SU-DHL-6 (cell line): ENCODE data around the gene CCDC141.

ENCODE experiments used
- H2AFZ ChIP-seq: fragments of 200-600 bp; sonication (generic); 2 replicates; pipeline ENCODE4 v1.6.1; 2014; ENCODE audit warnings: low read depth, mild to moderate bottlenecking, moderate library complexity, mixed read lengths, antibody characterized with exemption, low read length; ENCODE audit not compliant: severe bottlenecking
- H3F3A ChIP-seq: fragments of 200-600 bp; shearing (Covaris generic); 2 replicates; pipeline ENCODE4 v1.6.0; 2016; ENCODE audit warnings: antibody characterized with exemption, mild to moderate bottlenecking; ENCODE audit not compliant: insufficient read depth
- H3K27ac ChIP-seq: fragments of 200-600 bp; sonication (generic); 2 replicates; pipeline ENCODE4 v1.5.1; 2016; ENCODE audit warnings: low read depth, mild to moderate bottlenecking, low read length, moderate library complexity, mixed read lengths
- H3K27me3 ChIP-seq: fragments of 200-600 bp; sonication (generic), shearing (Covaris generic); 2 replicates; pipeline ENCODE4 v1.6.0; 2014; ENCODE audit warnings: mild to moderate bottlenecking, low read length
- H3K36me3 ChIP-seq: fragments of 200-600 bp; sonication (generic); 2 replicates; pipeline ENCODE4 v1.6.1; 2014; ENCODE audit warnings: mild to moderate bottlenecking, low read length, mixed read lengths
- H3K4me2 ChIP-seq: fragments of 300-600, 200-600 bp; shearing (Covaris generic), sonication (generic); 2 replicates; pipeline ENCODE4 v1.6.0; 2014; ENCODE audit warnings: low read length, low read depth, mild to moderate bottlenecking; ENCODE audit not compliant: poor library complexity, severe bottlenecking
- H3K4me3 ChIP-seq: fragments of 200-600 bp; sonication (generic); 2 replicates; pipeline ENCODE4 v1.5.1; 2014; ENCODE audit warnings: antibody characterized with exemption, low read length, mild to moderate bottlenecking, mixed read lengths; ENCODE audit not compliant: insufficient read depth, poor library complexity, severe bottlenecking
- H3K79me2 ChIP-seq: fragments of 200-600 bp; sonication (generic); 2 replicates; pipeline ENCODE4 v1.6.1; 2014; ENCODE audit warnings: mild to moderate bottlenecking, low read length, moderate library complexity; ENCODE audit not compliant: insufficient read depth
- H3K9ac ChIP-seq: fragments of 200-600 bp; sonication (generic); 2 replicates; pipeline ENCODE4 v1.7.0; 2014; ENCODE audit warnings: mild to moderate bottlenecking, low read length
- H3K9me2 ChIP-seq: fragments of 200-600 bp; sonication (generic); replicated peaks from 2 replicates; pipeline ENCODE4 v1.6.1; 2014; ENCODE audit warnings: low read length; ENCODE audit not compliant: insufficient read depth
- H3K9me3 ChIP-seq: fragments of 200-600 bp; sonication (generic); 2 replicates; pipeline ENCODE4 v1.6.1; 2014; ENCODE audit warnings: low read length, mixed read lengths; ENCODE audit not compliant: insufficient read depth
- H4K20me1 ChIP-seq: fragments of 200-600 bp; sonication (generic); 2 replicates; pipeline ENCODE4 v1.6.1; 2014; ENCODE audit warnings: low read depth, mild to moderate bottlenecking, antibody characterized with exemption, low read length, moderate library complexity, mixed read lengths
- CTCF ChIP-seq: fragments of 200-600 bp; sonication (generic); IDR thresholded peaks from one replicate; pipeline ENCODE4 v1.5.1; 2017; ENCODE audit warnings: antibody characterized with exemption, mild to moderate bottlenecking, low read length, moderate library complexity; ENCODE audit not compliant: insufficient read depth, poor library complexity, severe bottlenecking
- EZH2phosphoT487 ChIP-seq: fragments of 200-600 bp; sonication (generic), shearing (Covaris generic); conservative IDR thresholded peaks from 2 replicates; pipeline ENCODE4 v1.6.1; 2018; ENCODE audit warnings: mild to moderate bottlenecking, antibody characterized with exemption, low read length, moderate library complexity, mixed read lengths

The CCDC141 gene

DNA sequence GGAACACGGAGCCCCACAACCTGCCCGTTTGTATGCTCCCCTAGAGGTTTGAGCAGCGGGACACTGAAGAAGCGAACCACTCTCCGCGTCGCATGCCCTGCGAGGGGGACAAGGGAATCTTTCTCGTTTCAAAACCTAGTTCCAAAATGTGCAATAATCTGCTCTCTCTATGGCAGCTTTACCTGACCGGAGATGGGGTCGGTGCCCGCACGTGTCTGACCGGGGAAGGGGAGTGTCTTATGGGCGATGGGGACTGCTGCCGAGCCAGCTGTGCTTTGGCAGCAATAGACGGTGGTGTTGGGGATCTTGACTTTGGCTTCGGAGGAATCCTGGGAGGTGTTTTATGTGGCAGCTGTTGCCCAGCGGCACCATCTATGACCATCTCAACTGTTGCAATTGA, 250.6 kb downstream of the CCDC141 start:
- Histone ChIP-seq H3K27me3 (no peaks in the 10 kb centered on the region), H3K36me3 (no peaks in the 10 kb centered on the region), H3K9ac (no peak overlapping the region), H4K20me1 (no peaks in the 10 kb centered on the region), H3K79me2 (no peaks in the 10 kb centered on the region), H3F3A (no peaks in the 10 kb centered on the region), H2AFZ (no peak overlapping the region), H3K4me3 (no peak overlapping the region), H3K4me2 (no peak overlapping the region), H3K9me2 (no peaks in the 10 kb centered on the region), H3K27ac (no peak overlapping the region), H3K9me3 (no peaks in the 10 kb centered on the region)
- TF ChIP-seq CTCF (no peak), EZH2phosphoT487 (no peak)

- no peaks in the 10 kb centered on the region for H3K79me2 ChIP-seq
- H3K27me3 ChIP-seq: no peaks in the 10 kb centered on the region
- TF ChIP-seq EZH2phosphoT487: no peak
- peak; percentile 44 for TF ChIP-seq CTCF
- no peaks in the 10 kb centered on the region for H3K9me2 ChIP-seq
- no peaks in the 10 kb centered on the region for H3K36me3 ChIP-seq
- no peak overlapping the region for H3K4me2 ChIP-seq
- no peaks in the 10 kb centered on the region for H4K20me1 ChIP-seq
- H2AFZ ChIP-seq: no peak overlapping the region
- no peak overlapping the region for H3K4me3 ChIP-seq
- H3K9me3 ChIP-seq: no peaks in the 10 kb centered on the region
- H3F3A ChIP-seq: no peaks in the 10 kb centered on the region
- no peak overlapping the region for H3K9ac ChIP-seq
- no peak overlapping the region for H3K27ac ChIP-seq
Observed at GRCh38 chr2:178796079-178796677, 253.8 kb downstream of the CCDC141 start.

GRCh38 chr2:178787934-178788333, 262.0 kb downstream of the CCDC141 start:
- Histone ChIP-seq H3K79me2 (no peaks in the 10 kb centered on the region), H3K4me2 (no peak overlapping the region), H3K27me3 (no peaks in the 10 kb centered on the region), H3F3A (no peaks in the 10 kb centered on the region), H4K20me1 (no peaks in the 10 kb centered on the region), H3K4me3 (no peak overlapping the region), H3K9ac (no peak overlapping the region), H3K36me3 (no peaks in the 10 kb centered on the region), H3K9me3 (no peaks in the 10 kb centered on the region), H3K27ac (no peak overlapping the region), H2AFZ (no peak overlapping the region), H3K9me2 (no peaks in the 10 kb centered on the region)
- no peak for TF ChIP-seq CTCF
- no peak for TF ChIP-seq EZH2phosphoT487

- Histone ChIP-seq H3F3A (no peaks in the 10 kb centered on the region), H3K4me3 (no peak overlapping the region), H3K9me3 (no peaks in the 10 kb centered on the region), H4K20me1 (no peaks in the 10 kb centered on the region), H2AFZ (no peak overlapping the region), H3K9ac (no peak overlapping the region), H3K27ac (no peak overlapping the region), H3K4me2 (no peak overlapping the region), H3K79me2 (no peaks in the 10 kb centered on the region), H3K36me3 (no peaks in the 10 kb centered on the region), H3K27me3 (no peaks in the 10 kb centered on the region), H3K9me2 (no peaks in the 10 kb centered on the region)
- TF ChIP-seq CTCF: no peak
- TF ChIP-seq EZH2phosphoT487: no peak
Observed at GRCh38 chr2:178787155-178787554, 262.8 kb downstream of the CCDC141 start.
